ENCODE results near the gene LGR4. TPM values are rescaled to one million over a fixed set of nuclear protein-coding genes. Genes with fewer than 3 reads are reported as not detected.

LGR4 gene
- total RNA-seq, 1 experiment from 2014 or later, result 99.2 TPM

DNA sequence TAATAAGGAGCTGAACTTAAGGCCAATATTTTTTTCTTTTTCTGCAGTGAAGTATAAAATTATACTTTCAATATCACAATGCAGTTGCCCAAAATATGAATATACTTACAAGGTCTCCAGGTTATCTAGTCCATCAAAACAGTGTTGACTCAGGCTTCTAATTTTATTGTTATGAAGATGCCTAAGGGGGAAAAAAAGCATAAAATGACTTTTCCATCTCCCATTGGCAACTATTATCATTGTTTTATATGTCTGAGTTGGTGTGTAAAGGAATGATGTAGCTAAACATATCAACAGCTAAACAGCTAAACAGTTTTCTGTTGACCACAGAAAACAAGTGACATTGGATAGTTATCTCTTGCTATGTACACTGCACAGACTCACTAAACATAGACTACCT, 88.4 kb downstream of the LGR4 start:
- H3K36me3 Mint-ChIP-seq (ENCODE audit: insufficient read depth in 1 of 3, low read depth in 3 of 3), result peaks cover 17 to 84% (median 61%) of the 10 kb centered on the region in 3 experiments; a peak in 6 of 7 replicates

More for the DNA sequence above, 88.4 kb downstream of the LGR4 start:
- Histone ChIP-seq H3K18ac (ENCODE audit: insufficient read length, low read depth, low read length) (no peak overlapping the region), H3T11ph (ENCODE audit: low read length) (no peak overlapping the region), H3K79me1 (ENCODE audit: insufficient read depth, low read depth, low read length, poor library complexity, severe bottlenecking) (no peaks in the 10 kb centered on the region), H2BK5ac (ENCODE audit: insufficient read length, low read length) (no peak overlapping the region), H2AFZ (ENCODE audit: low read length) (no peak overlapping the region), H2BK120ac (ENCODE audit: low read depth, low read length, poor library complexity, severe bottlenecking) (no peak overlapping the region), H3K9ac (ENCODE audit: extremely low read depth, insufficient read length, low read length) (no peak overlapping the region), H3K4ac (ENCODE audit: low read depth, low read length) (no peak overlapping the region), H3K27ac (ENCODE audit: insufficient read length, low read depth, low read length) (no peak overlapping the region), H3K27me3 (ENCODE audit: insufficient read depth, low read length) (no peaks in the 10 kb centered on the region), H2BK12ac (ENCODE audit: insufficient read length, low read depth, low read length) (no peak overlapping the region), H3K79me2 (ENCODE audit: insufficient read depth, low read length) (no peaks in the 10 kb centered on the region), H4K91ac (ENCODE audit: insufficient read length, low read depth, low read length) (no peak overlapping the region), H2AK5ac (ENCODE audit: insufficient read length, low read length) (no peak overlapping the region), H4K5ac (ENCODE audit: insufficient read length, low read depth, low read length) (no peak overlapping the region), H3K23ac (ENCODE audit: insufficient read length, low read depth, low read length) (no peak overlapping the region), H2BK20ac (ENCODE audit: low read depth, low read length, poor library complexity, severe bottlenecking) (no peak overlapping the region), H2BK15ac (ENCODE audit: low read depth, low read length) (no peak overlapping the region), H4K20me1 (ENCODE audit: control insufficient read depth, insufficient read depth, insufficient read length) (no peaks in the 10 kb centered on the region), H4K8ac (replicated peaks; ENCODE audit: insufficient read length, low read depth, low read length) (no peak overlapping the region), H3K4me1 (ENCODE audit: insufficient read depth, low read length) (peaks cover 2% of the 10 kb centered on the region; the same call in 1 of the 2 replicates), H3K4me2 (ENCODE audit: insufficient read depth, insufficient read length, low read length) (no peak overlapping the region), H3K14ac (ENCODE audit: insufficient read depth, low read length) (no peak overlapping the region), H3K56ac (ENCODE audit: insufficient read length, low read depth, low read length) (no peak overlapping the region), H3K23me2 (ENCODE audit: insufficient read length, low read depth, low read length, poor library complexity, severe bottlenecking) (no peaks in the 10 kb centered on the region), H3K9me3 (ENCODE audit: control insufficient read depth, low read depth, low read length) (no peaks in the 10 kb centered on the region)
- TF ChIP-seq, protein P1, sequence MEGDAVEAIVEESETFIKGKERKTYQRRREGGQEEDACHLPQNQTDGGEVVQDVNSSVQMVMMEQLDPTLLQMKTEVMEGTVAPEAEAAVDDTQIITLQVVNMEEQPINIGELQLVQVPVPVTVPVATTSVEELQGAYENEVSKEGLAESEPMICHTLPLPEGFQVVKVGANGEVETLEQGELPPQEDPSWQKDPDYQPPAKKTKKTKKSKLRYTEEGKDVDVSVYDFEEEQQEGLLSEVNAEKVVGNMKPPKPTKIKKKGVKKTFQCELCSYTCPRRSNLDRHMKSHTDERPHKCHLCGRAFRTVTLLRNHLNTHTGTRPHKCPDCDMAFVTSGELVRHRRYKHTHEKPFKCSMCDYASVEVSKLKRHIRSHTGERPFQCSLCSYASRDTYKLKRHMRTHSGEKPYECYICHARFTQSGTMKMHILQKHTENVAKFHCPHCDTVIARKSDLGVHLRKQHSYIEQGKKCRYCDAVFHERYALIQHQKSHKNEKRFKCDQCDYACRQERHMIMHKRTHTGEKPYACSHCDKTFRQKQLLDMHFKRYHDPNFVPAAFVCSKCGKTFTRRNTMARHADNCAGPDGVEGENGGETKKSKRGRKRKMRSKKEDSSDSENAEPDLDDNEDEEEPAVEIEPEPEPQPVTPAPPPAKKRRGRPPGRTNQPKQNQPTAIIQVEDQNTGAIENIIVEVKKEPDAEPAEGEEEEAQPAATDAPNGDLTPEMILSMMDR (conservative IDR thresholded peaks at IDR 0.05), result no peak
- no peaks in the 10 kb centered on the region for H3K9me3 Mint-ChIP-seq
- DNase-seq, result no peak
- H3K27ac Mint-ChIP-seq, result no peak overlapping the region; a peak in 1 of 7 replicates
- H3K27me3 Mint-ChIP-seq (ENCODE audit: low read depth), result no peaks in the 10 kb centered on the region
- H3K4me3 Mint-ChIP-seq, result no peak overlapping the region
- H3K4me1 Mint-ChIP-seq, result peaks cover 23 to 25% of the 10 kb centered on the region in 2 experiments

All from H9 (cell line).